Osteocyte (in vitro differentiated cells): ENCODE measurements around the gene PPIP5K1. TPM values are rescaled to one million over a fixed set of nuclear protein-coding genes. Genes with fewer than 3 reads are reported as not detected.

ENCODE experiments used
- DNase-seq: peaks from one replicate; pipeline ENCODE4 v3.0.0; 2021; ENCODE audit warnings: mixed read lengths; ENCODE audit not compliant: unreplicated experiment; ENCODE audit errors: extremely low spot score
- H3K27ac Mint-ChIP-seq: one replicate; pipeline ENCODE4 v1.8.0; 2021; ENCODE audit warnings: mild to moderate bottlenecking, mixed read lengths; ENCODE audit not compliant: unreplicated experiment
- H3K27me3 Mint-ChIP-seq: one replicate; pipeline ENCODE4 v1.8.0; 2021; ENCODE audit warnings: mixed read lengths; ENCODE audit not compliant: unreplicated experiment
- H3K36me3 Mint-ChIP-seq: one replicate; pipeline ENCODE4 v1.8.0; 2021; ENCODE audit warnings: mixed read lengths; ENCODE audit not compliant: unreplicated experiment
- H3K4me1 Mint-ChIP-seq: one replicate; pipeline ENCODE4 v1.8.0; 2021; ENCODE audit warnings: mixed read lengths; ENCODE audit not compliant: unreplicated experiment
- H3K4me3 Mint-ChIP-seq: one replicate; pipeline ENCODE4 v1.8.0; 2021; ENCODE audit warnings: mild to moderate bottlenecking, moderate library complexity, mixed read lengths; ENCODE audit not compliant: unreplicated experiment
- H3K9me3 Mint-ChIP-seq: one replicate; pipeline ENCODE4 v1.8.0; 2021; ENCODE audit warnings: mixed read lengths; ENCODE audit not compliant: unreplicated experiment
- total RNA-seq: library from RNA; stranded (reverse); gene quantifications from 2 replicates; pipeline ENCODE4 v1.2.1, GENCODE V29; 2021
- TF ChIP-seq, protein P1 (sequence below): fragments of 200-600 bp; sonication (generic); IDR thresholded peaks from 2 replicates; pipeline ENCODE4 v1.5.0; 2021; ENCODE audit warnings: antibody characterized with exemption, mild to moderate bottlenecking, moderate library complexity

PPIP5K1 gene
- total RNA-seq, 1 donor from 2014 or later = 34.5 TPM

DNA sequence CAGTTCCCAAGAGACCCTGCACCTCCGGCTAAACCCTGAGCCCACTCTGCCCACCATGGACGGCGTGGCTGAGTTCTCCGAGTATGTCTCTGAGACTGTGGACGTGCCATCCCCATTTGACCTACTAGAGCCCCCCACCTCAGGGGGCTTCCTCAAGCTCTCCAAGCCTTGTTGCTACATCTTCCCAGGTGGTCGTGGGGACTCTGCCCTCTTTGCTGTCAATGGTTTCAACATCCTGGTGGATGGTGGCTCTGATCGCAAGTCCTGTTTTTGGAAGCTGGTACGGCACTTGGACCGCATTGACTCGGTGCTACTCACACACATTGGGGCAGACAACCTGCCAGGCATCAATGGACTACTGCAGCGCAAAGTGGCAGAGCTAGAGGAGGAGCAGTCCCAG, 68.6 kb downstream of the PPIP5K1 start:
- H3K4me1 Mint-ChIP-seq = peaks cover 30% of the 10 kb centered on the region
- TF ChIP-seq, protein P1, sequence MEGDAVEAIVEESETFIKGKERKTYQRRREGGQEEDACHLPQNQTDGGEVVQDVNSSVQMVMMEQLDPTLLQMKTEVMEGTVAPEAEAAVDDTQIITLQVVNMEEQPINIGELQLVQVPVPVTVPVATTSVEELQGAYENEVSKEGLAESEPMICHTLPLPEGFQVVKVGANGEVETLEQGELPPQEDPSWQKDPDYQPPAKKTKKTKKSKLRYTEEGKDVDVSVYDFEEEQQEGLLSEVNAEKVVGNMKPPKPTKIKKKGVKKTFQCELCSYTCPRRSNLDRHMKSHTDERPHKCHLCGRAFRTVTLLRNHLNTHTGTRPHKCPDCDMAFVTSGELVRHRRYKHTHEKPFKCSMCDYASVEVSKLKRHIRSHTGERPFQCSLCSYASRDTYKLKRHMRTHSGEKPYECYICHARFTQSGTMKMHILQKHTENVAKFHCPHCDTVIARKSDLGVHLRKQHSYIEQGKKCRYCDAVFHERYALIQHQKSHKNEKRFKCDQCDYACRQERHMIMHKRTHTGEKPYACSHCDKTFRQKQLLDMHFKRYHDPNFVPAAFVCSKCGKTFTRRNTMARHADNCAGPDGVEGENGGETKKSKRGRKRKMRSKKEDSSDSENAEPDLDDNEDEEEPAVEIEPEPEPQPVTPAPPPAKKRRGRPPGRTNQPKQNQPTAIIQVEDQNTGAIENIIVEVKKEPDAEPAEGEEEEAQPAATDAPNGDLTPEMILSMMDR = no peak
- H3K9me3 Mint-ChIP-seq = peaks cover 6% of the 10 kb centered on the region
- H3K4me3 Mint-ChIP-seq = no peak overlapping the region
- no peak overlapping the region for H3K27ac Mint-ChIP-seq
- peaks cover 48% of the 10 kb centered on the region for H3K36me3 Mint-ChIP-seq
- no peaks in the 10 kb centered on the region for H3K27me3 Mint-ChIP-seq
- peak; percentile 73 for DNase-seq

DNA sequence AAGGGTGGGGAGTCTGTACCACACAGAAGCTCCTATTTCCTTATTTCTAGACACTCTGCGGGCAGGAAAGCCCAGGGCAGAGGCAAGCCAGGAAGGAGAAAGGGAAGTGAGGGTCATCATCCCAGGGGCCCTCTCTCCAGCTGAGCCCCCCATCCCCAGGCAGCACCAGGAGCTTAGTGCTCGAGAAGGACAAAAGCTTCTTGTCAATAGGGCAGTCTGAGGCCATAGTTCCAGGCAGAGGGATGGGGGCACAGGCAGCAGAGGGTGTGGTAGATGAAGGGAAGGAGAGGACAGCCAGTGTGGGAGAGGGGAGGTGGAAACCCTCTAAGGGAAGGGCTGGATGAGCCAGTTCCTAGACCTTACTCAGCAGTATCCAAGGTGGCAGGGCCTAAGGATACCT, 69.9 kb downstream of the PPIP5K1 start:
- no peak overlapping the region for H3K27ac Mint-ChIP-seq
- no peaks in the 10 kb centered on the region for H3K27me3 Mint-ChIP-seq
- peaks cover 41% of the 10 kb centered on the region for H3K4me1 Mint-ChIP-seq
- TF ChIP-seq, protein P1 = no peak
- H3K4me3 Mint-ChIP-seq = no peak overlapping the region
- H3K9me3 Mint-ChIP-seq = peaks cover 6% of the 10 kb centered on the region
- peak; percentile 60 for DNase-seq
- peaks cover 43% of the 10 kb centered on the region for H3K36me3 Mint-ChIP-seq

DNA sequence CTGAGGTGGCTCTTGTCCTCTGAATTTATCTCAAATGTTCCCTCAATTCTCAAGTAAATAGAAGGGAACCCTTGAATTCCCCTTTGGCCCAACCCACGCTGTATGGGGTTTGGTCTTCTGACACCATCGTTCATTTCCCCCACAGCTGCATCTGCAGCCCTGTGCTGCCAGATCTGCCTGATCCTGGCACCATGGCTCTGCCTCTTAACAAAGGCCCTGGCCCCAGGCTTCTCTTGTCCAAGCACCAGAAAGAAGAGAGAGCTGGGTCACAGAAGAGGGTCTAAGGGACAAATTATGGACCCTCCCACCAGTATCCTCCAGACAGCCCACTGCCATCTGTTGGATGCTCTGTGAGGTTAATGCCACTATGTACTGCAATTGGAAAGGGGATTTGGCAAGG, 70.8 kb downstream of the PPIP5K1 start:
- peaks cover 46% of the 10 kb centered on the region for H3K4me1 Mint-ChIP-seq

DNA sequence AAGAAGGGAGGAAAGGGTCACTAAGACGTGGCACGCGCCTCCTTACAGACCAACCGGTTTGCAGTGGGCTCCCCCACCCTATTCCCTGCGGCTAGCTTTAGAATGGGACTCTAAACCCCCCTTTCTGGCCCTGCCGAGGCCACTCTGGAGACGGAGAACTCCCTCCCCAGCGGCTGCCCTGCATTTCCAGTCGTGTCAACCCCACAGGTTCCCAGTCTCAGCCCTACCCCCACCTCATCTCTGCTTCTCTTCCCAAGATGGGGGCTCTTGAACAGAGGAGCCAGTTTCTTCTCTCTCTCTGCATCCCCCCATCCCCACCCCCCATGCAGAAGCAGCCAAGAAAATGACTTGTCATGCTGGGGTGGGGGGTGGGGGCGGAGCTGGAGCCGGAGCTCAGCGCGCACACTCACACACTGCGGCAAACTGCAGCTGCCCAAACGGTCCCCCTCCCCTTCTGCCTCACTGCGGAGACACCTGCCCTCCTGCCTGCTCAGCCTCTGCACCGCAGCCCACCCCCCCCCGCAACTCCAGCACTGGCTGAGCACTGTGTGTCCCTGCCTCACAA, 71.7 kb downstream of the PPIP5K1 start:
- TF ChIP-seq, protein P1 = no peak
- Mint-ChIP-seq H3K36me3 (peaks cover 31% of the 10 kb centered on the region), H3K4me1 (peaks cover 53% of the 10 kb centered on the region), H3K9me3 (peaks cover 4% of the 10 kb centered on the region), H3K27me3 (no peaks in the 10 kb centered on the region), H3K4me3 (peak overlapping the region; percentile 92), H3K27ac (peak overlapping the region; percentile 94)
- no peak for DNase-seq

More for the DNA sequence above, 70.8 kb downstream of the PPIP5K1 start:
- peak overlapping the region; percentile 92 for H3K4me3 Mint-ChIP-seq
- H3K27me3 Mint-ChIP-seq = no peaks in the 10 kb centered on the region
- peaks cover 6% of the 10 kb centered on the region for H3K9me3 Mint-ChIP-seq
- DNase-seq = peak; percentile 62
- peak overlapping the region; percentile 31 for H3K27ac Mint-ChIP-seq
- TF ChIP-seq, protein P1 = no peak
- H3K36me3 Mint-ChIP-seq = peaks cover 40% of the 10 kb centered on the region

DNA sequence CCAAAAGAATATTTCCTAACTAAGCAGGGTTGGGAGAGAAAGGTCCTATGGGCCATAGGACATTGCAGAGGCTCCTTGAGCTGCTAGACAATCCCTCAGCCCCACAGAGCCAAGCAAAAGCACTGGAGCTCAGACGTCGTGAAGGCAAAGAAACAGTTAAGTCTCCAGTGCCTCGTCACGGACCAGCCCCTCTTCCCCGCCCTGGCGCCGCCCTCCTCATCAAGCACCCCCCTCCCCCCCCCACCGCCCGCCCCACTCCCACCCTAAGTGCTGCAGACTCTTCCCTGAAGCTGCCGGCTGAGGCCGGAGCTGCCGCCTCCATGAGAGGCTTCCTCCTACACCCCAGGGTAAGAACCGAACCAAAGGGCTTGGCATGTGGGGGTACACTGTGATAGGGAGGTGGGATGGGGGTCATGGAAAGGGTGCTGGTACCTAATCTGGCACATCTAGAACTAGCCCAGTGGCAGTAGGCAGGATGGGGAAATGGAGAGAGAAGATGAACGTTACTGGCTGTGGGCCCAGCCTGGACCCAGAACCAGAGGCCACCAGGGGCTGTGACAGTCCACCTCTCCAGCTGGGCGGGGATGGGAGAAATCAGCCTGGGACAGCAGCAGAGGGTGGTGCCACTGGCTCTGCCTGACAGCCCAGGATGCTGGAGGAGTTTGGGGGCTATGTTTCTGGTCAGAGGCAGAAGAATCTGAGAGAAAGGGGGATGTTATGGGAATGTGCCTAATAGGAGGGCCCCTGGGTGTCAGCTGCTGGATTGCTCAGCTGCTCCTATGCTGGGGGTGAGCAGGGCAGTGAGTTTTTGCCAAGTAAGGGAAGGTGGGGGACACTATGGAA, 72.4 kb downstream of the PPIP5K1 start, which contains the start of gene MAP1A:
Gene MAP1A, plus strand, starts transcription at position 255 of the 843 bp plus-strand sequence. CDS start 3,866 bp downstream, outside the sequence.
- DNase-seq = no peak
- peaks cover 24% of the 10 kb centered on the region for H3K36me3 Mint-ChIP-seq
- H3K4me3 Mint-ChIP-seq = peak within 1 kb of the TSS; percentile 92
- no peaks in the 10 kb centered on the region for H3K27me3 Mint-ChIP-seq
- H3K4me1 Mint-ChIP-seq = peaks cover 53% of the 10 kb centered on the region
- TF ChIP-seq, protein P1 = no peak
- H3K9me3 Mint-ChIP-seq = no peaks in the 10 kb centered on the region
- H3K27ac Mint-ChIP-seq = peak within 1 kb of the TSS; percentile 94
